KMS-11 (cell line): ENCODE measurements around the gene KRTAP26-1.

Source experiments
- H2AFZ ChIP-seq: fragments of 200-600 bp; sonication (generic); 2 replicates; pipeline ENCODE4 v1.6.1; 2016; ENCODE audit warnings: antibody characterized with exemption, mixed run types, low read depth
- H3K27ac ChIP-seq: fragments of 200-600 bp; sonication (generic); 2 replicates; pipeline ENCODE4 v1.6.1; 2016; ENCODE audit warnings: mild to moderate bottlenecking, mixed run types
- H3K27me3 ChIP-seq: fragments of 200-600 bp; sonication (generic); 2 replicates; pipeline ENCODE4 v1.6.1; 2017; ENCODE audit warnings: mild to moderate bottlenecking, low read depth, mixed run types, moderate library complexity; ENCODE audit not compliant: insufficient read depth
- H3K36me3 ChIP-seq: fragments of 200-600 bp; sonication (generic); 2 replicates; pipeline ENCODE4 v1.6.1; 2017; ENCODE audit warnings: mild to moderate bottlenecking, mixed run types; ENCODE audit not compliant: insufficient read depth
- H3K4me1 ChIP-seq: fragments of 200-600 bp; sonication (generic); 2 replicates; pipeline ENCODE4 v1.6.1; 2016; ENCODE audit warnings: mild to moderate bottlenecking, low read depth, mixed run types; ENCODE audit not compliant: poor library complexity, severe bottlenecking
- H3K4me2 ChIP-seq: fragments of 200-600 bp; sonication (generic); 2 replicates; pipeline ENCODE4 v1.7.0; 2016; ENCODE audit warnings: mild to moderate bottlenecking, mixed run types
- H3K4me3 ChIP-seq: fragments of 200-600 bp; sonication (generic); IDR thresholded peaks from 2 replicates; pipeline ENCODE4 v1.6.1; 2017; ENCODE audit warnings: low read depth, low read length, mixed read lengths; ENCODE audit not compliant: insufficient read depth
- H3K79me2 ChIP-seq: fragments of 200-600 bp; sonication (generic); 2 replicates; pipeline ENCODE4 v1.6.1; 2016; ENCODE audit warnings: low read depth, mixed run types; ENCODE audit not compliant: insufficient read depth
- H3K9ac ChIP-seq: fragments of 200-600 bp; sonication (generic); 2 replicates; pipeline ENCODE4 v1.6.1; 2016; ENCODE audit warnings: mild to moderate bottlenecking, mixed run types
- H4K20me1 ChIP-seq: fragments of 200-600 bp; sonication (generic); 2 replicates; pipeline ENCODE4 v1.6.1; 2016; ENCODE audit warnings: mild to moderate bottlenecking, mixed run types; ENCODE audit not compliant: insufficient read depth
- TF ChIP-seq, protein P1 (sequence below): fragments of 200-600 bp; sonication (generic); conservative IDR thresholded peaks from 2 replicates; pipeline ENCODE4 v1.6.1; 2017; ENCODE audit warnings: low read depth, mild to moderate bottlenecking, antibody characterized with exemption, low read length, moderate library complexity, mixed read lengths

Gene KRTAP26-1, protein sequence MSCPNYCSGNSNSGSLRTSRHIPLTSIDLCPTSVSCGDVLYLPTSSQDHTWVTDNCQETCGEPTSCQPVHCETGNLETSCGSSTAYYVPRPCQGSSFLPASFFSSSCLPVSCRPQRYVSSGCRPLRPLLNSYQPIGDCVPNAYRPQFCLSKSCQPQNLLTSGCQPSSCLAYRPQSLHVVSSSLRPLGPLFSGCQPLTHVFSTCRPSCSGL

DNA sequence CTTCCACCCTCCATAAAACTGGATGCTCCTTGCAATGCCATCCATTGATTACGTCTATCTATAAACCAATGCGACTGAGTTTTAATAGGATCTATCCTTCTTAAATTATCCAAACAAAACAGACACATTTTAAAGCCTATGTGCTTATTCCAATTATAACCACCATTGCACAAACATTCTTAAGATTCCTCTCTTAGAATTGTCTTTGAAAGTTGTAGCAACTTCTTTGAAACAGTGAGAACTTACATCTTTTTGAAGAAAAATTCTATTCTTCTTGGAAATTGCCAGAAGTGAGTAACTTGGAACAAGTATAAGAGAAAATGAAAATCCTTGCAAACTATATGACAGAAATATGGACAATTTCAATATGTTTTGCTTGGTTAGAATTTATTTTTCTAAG, at the start of gene KRTAP26-1:
Gene KRTAP26-1 (minus strand): TSS at position 101 of the 400 bp plus-strand sequence. CDS start 280 bp downstream, outside the sequence.
- H3K27ac ChIP-seq, result no peak within 1 kb of the TSS
- no peak within 1 kb of the TSS for H3K9ac ChIP-seq
- no peak within 1 kb of the TSS for H2AFZ ChIP-seq
- no peaks in the 10 kb centered on the region for H4K20me1 ChIP-seq
- TF ChIP-seq, protein P1, sequence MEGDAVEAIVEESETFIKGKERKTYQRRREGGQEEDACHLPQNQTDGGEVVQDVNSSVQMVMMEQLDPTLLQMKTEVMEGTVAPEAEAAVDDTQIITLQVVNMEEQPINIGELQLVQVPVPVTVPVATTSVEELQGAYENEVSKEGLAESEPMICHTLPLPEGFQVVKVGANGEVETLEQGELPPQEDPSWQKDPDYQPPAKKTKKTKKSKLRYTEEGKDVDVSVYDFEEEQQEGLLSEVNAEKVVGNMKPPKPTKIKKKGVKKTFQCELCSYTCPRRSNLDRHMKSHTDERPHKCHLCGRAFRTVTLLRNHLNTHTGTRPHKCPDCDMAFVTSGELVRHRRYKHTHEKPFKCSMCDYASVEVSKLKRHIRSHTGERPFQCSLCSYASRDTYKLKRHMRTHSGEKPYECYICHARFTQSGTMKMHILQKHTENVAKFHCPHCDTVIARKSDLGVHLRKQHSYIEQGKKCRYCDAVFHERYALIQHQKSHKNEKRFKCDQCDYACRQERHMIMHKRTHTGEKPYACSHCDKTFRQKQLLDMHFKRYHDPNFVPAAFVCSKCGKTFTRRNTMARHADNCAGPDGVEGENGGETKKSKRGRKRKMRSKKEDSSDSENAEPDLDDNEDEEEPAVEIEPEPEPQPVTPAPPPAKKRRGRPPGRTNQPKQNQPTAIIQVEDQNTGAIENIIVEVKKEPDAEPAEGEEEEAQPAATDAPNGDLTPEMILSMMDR, result no peak
- no peaks in the 10 kb centered on the region for H3K27me3 ChIP-seq
- H3K4me2 ChIP-seq, result no peak within 1 kb of the TSS
- H3K36me3 ChIP-seq, result no peaks in the 10 kb centered on the region
- H3K4me3 ChIP-seq, result no peak within 1 kb of the TSS
- no peaks in the 10 kb centered on the region for H3K4me1 ChIP-seq
- no peaks in the 10 kb centered on the region for H3K79me2 ChIP-seq

DNA sequence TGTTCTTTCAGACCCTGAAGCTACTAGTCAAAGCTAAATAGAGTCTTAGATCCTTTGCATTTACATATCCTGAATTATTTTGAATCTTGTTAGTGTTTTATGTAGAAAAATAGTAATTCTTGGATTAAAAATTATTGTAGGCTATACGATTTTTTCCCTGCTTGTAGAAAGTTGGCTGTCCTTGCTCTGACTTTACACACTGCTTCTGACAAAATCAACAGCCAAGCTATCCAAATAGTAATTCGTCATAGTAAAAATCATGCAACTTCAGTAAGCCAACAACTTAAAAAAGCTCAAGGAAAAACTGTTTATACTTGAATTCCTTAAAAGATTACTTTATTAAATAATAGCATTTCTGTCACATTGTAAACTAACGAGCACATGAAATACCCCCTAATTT, 35.8 kb upstream of the KRTAP26-1 start:
- no peak overlapping the region for H2AFZ ChIP-seq
- no peak overlapping the region for H3K4me2 ChIP-seq
- H3K4me3 ChIP-seq, result no peak overlapping the region
- H3K36me3 ChIP-seq, result no peaks in the 10 kb centered on the region; the same call in 1 of the 2 replicates
- no peaks in the 10 kb centered on the region for H3K27me3 ChIP-seq
- TF ChIP-seq, protein P1, result no peak
- no peaks in the 10 kb centered on the region for H3K79me2 ChIP-seq
- no peaks in the 10 kb centered on the region for H3K4me1 ChIP-seq
- no peak overlapping the region for H3K27ac ChIP-seq
- H4K20me1 ChIP-seq, result no peaks in the 10 kb centered on the region
- no peak overlapping the region for H3K9ac ChIP-seq

DNA sequence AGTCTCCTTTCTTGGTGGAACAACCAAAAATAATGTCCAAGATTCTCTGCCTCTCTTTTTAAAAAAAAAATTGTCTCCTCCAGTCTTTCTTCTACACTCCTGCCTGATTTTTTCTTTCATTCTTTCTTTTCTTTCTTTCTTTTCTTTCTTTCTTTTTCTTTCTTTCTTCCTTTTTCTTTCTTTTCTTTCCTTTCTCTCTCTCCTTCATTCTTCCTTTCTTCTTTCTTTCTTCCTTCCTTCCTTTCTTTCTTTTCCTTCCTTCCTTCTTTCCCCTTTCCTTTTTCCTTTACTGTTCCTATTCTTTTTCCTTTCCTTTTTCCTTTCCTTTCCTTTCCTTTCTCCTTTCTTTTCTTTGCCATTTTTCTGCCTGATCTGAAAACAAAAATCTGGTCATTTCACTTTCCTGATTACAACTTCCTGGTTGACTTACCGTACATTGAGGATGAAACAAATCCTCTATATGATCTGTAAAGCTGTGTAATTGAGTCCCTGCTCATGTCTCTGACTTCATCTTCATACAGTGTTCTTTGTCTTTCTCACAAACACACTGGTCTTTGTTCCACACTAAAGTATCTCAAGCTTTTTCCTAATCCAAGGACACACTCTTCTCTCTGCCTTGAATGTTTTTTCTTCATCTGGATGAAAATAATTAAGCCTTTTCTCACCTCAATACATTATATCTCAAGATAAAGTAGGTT, 34.3 kb upstream of the KRTAP26-1 start:
- no peaks in the 10 kb centered on the region for H4K20me1 ChIP-seq
- no peak overlapping the region for H2AFZ ChIP-seq
- no peak overlapping the region for H3K27ac ChIP-seq
- no peak overlapping the region for H3K4me3 ChIP-seq
- no peaks in the 10 kb centered on the region for H3K27me3 ChIP-seq
- H3K4me2 ChIP-seq, result no peak overlapping the region
- no peaks in the 10 kb centered on the region for H3K4me1 ChIP-seq
- TF ChIP-seq, protein P1, result no peak
- H3K79me2 ChIP-seq, result no peaks in the 10 kb centered on the region
- no peaks in the 10 kb centered on the region; the same call in 1 of the 2 replicates for H3K36me3 ChIP-seq
- no peak overlapping the region for H3K9ac ChIP-seq

DNA sequence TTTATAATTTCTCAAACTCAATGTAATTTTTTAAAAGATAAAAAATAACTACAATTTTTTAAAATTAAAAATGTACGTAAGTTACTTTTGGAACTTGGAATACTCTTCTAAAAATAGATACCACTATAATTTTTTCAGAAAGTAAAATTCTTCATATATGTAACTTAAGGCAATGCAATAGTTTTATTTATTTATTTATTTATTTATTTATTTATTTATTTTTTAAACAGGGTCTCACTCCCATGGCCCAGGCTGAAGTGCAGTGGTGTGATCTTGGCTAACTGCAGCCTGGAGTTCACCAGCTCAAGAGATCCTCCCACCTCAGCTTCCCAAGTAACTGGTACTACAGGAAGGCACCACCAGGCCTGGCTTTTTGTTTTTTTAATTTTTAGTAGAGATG, 31.4 kb upstream of the KRTAP26-1 start:
- TF ChIP-seq, protein P1, result no peak
- no peaks in the 10 kb centered on the region; the same call in 1 of the 2 replicates for H3K36me3 ChIP-seq
- no peak overlapping the region for H3K27ac ChIP-seq
- H4K20me1 ChIP-seq, result no peaks in the 10 kb centered on the region
- H3K79me2 ChIP-seq, result no peaks in the 10 kb centered on the region
- no peak overlapping the region for H2AFZ ChIP-seq
- no peaks in the 10 kb centered on the region for H3K4me1 ChIP-seq
- no peak overlapping the region for H3K9ac ChIP-seq
- no peak overlapping the region for H3K4me2 ChIP-seq
- no peaks in the 10 kb centered on the region for H3K27me3 ChIP-seq
- no peak overlapping the region for H3K4me3 ChIP-seq
